ENCODE measurements around the gene AUTS2.

The AUTS2 gene

GRCh38 chr7:70098905-70099672 is 500.8 kb downstream of the AUTS2 start:
- TF ChIP-seq CTCF (IDR thresholded peaks at IDR 0.05; ENCODE audit: insufficient read depth, low read length, missing control alignments): no peak
- CTCF ChIA-PET: interaction anchor here (0.6 kb wide), 1 partner anchor 56 kb away, joined by 3 read pairs; no protein-coding TSS in a partner anchor
- H3K4me3 ChIP-seq (ENCODE audit: low read depth, low read length): no peak overlapping the region
- POLR2A ChIA-PET: no interaction called here
- DNase-seq (ENCODE audit: low read depth, low spot score): no peak

DNA sequence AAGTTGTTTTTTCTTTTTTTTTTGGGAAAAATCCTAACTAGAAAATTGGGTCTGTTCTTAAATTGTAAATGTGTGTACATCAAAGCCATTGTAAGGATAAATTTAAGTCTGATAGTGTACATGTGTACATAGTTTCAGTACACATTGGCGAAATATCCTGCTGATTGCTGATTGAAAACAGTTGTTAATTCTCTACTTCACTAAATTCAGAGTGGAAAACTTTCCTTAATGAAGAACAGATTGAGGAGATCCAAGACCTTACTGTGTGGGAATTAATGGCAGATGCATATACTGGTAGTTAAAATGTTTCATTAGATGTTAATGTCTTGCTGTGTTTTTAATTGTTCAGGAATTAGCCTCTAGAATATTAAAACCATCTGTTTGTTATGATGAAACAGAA is 506.0 kb downstream of the AUTS2 start:
- DNase-seq (ENCODE audit: low read depth, low spot score): no peak
- CTCF ChIA-PET: interaction anchor here (1.1 to 2.0 kb wide), 2 partner anchors 9 to 52 kb away, joined by 3 to 5 read pairs; no protein-coding TSS in a partner anchor
- POLR2A ChIA-PET: no interaction called here
- TF ChIP-seq CTCF (IDR thresholded peaks at IDR 0.05; ENCODE audit: insufficient read depth, low read length, missing control alignments): no peak
- no peak overlapping the region for H3K4me3 ChIP-seq (ENCODE audit: low read depth, low read length)

DNA sequence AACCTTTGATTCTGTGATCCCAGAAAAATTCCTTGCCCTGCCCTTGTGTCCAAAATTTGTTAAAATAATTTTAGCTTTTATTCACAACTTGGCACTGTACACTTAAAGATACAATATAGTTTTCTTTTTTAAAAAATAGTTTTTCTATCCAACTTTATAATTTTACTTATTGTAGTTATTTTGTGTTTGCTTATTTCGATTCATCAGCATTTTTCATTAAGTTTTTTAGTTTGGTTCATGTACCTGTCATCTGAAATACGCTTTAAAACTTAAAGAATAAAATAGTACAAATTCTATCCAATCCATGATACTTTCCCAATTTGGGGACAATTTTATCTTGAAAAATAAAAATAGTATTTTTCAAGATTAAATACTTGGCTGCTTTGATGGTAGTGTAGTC is 514.8 kb downstream of the AUTS2 start:
- ChIA-PET POLR2A (interaction anchor here (1.3 kb wide), 1 partner anchor 20 kb away, joined by 8 read pairs; no protein-coding TSS in a partner anchor), CTCF (interaction anchor here (0.6 to 2.6 kb wide), 5 partner anchors 9 to 586 kb away, joined by 3 to 11 read pairs (median 6); no protein-coding TSS in a partner anchor)
- no peak overlapping the region for H3K4me3 ChIP-seq (ENCODE audit: low read depth, low read length)
- TF ChIP-seq CTCF (IDR thresholded peaks at IDR 0.05; ENCODE audit: insufficient read depth, low read length, missing control alignments): no peak
- DNase-seq (ENCODE audit: low read depth, low spot score): no peak

- ChIA-PET POLR2A (interaction anchor here (1.3 kb wide), 1 partner anchor 21 kb away, joined by 8 read pairs; no protein-coding TSS in a partner anchor), CTCF (interaction anchor here (0.6 to 2.6 kb wide), 6 partner anchors 10 to 585 kb away, joined by 3 to 11 read pairs (median 6); no protein-coding TSS in a partner anchor)
- TF ChIP-seq CTCF (IDR thresholded peaks at IDR 0.05; ENCODE audit: insufficient read depth, low read length, missing control alignments): no peak
- H3K4me3 ChIP-seq (ENCODE audit: low read depth, low read length): no peak overlapping the region
- peak; percentile 44 for DNase-seq (ENCODE audit: low read depth, low spot score)
Observed at GRCh38 chr7:70113536-70113935, 515.3 kb downstream of the AUTS2 start.

DNA sequence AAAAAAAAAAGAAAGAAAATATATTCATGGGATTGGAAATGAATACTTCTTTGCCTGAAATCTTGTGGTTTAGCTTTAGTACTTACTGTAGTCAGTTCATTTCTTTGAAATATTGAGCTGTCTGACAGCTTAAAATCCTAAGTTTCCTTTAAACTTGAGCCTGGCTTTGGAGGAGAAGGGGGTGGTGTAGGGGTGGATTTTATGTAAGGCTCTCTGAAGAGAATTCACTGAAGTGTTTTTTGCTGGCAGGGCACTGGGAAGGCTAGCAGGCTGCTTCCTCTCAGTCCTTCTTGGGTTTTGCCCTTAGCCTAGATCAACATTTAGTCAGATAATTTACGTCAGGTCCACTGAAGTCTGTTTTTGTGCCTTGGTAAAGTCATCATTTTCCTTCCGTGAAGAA is 516.5 kb downstream of the AUTS2 start:
- TF ChIP-seq CTCF (IDR thresholded peaks at IDR 0.05; ENCODE audit: insufficient read depth, low read length, missing control alignments): no peak
- ChIA-PET POLR2A (interaction anchor here (1.1 to 1.3 kb wide), 2 partner anchors 22 to 72 kb away, joined by 3 to 4 read pairs; no protein-coding TSS in a partner anchor), CTCF (interaction anchor here (1.3 to 2.6 kb wide), 4 partner anchors 19 to 584 kb away, joined by 3 to 11 read pairs (median 5); no protein-coding TSS in a partner anchor)
- no peak overlapping the region for H3K4me3 ChIP-seq (ENCODE audit: low read depth, low read length)
- DNase-seq (ENCODE audit: low read depth, low spot score): no peak

GRCh38 chr7:70116244-70116643 is 518.0 kb downstream of the AUTS2 start:
- ChIA-PET CTCF (interaction anchor here (0.6 to 2.0 kb wide), 9 partner anchors 8 to 76 kb away, joined by 3 to 8 read pairs (median 4); no protein-coding TSS in a partner anchor), POLR2A (no interaction called here)
- DNase-seq (ENCODE audit: low read depth, low spot score): no peak
- no peak overlapping the region for H3K4me3 ChIP-seq (ENCODE audit: low read depth, low read length)
- no peak for TF ChIP-seq CTCF (IDR thresholded peaks at IDR 0.05; ENCODE audit: insufficient read depth, low read length, missing control alignments)
